Spleen (tissue), 13 donors: Measurements from ENCODE around the gene TOPAZ1. TPM values are rescaled to one million over a fixed set of nuclear protein-coding genes. Genes with fewer than 3 reads are reported as not detected.
A peak's percentile ranks its signal among the peaks of the same experiment; 100 is the strongest.

Experiments used
- DNase-seq: peaks from one replicate; pipeline ENCODE4 v3.0.0-alpha.2; 2020
- H3K27ac ChIP-seq, 8 donors: fragments of 200-600 bp; sonication (generic) in 7 of 8; 1 replicate in 4 of 8; 2 replicates in 4 of 8; pipeline versions ENCODE4 v1.5.0 to v1.8.0; 2016 to 2021; ENCODE audit warnings: inconsistent platforms in 4 of 8, mild to moderate bottlenecking in 4 of 8, moderate library complexity in 1 of 8
- H3K27me3 ChIP-seq, 7 donors: fragments of 200-600 bp; sonication (generic) in 6 of 7; replicated peaks in 1 of 7; 1 replicate in 4 of 7; 2 replicates in 3 of 7; pipeline versions ENCODE4 v1.5.0 to v1.8.0; 2016 to 2021; ENCODE audit warnings: inconsistent platforms in 3 of 7, mild to moderate bottlenecking in 1 of 7
- H3K36me3 ChIP-seq, 6 donors: fragments of 200-600 bp; sonication (generic) in 5 of 6; 1 replicate in 4 of 6; 2 replicates in 2 of 6; pipeline versions ENCODE4 v1.5.0 to v1.8.0; 2016 to 2021; ENCODE audit warnings: inconsistent platforms in 2 of 6
- H3K4me1 ChIP-seq, 6 donors: fragments of 200-600 bp; sonication (generic) in 5 of 6; 1 replicate in 3 of 6; 2 replicates in 3 of 6; pipeline versions ENCODE4 v1.5.0 to v1.8.0; 2016 to 2021; ENCODE audit warnings: inconsistent platforms in 3 of 6
- H3K4me3 ChIP-seq, 8 donors: fragments of 200-600 bp; sonication (generic) in 7 of 8; 1 replicate in 4 of 8; 2 replicates in 4 of 8; pipeline versions ENCODE4 v1.5.0 to v1.8.0; 2016 to 2021; ENCODE audit warnings: inconsistent platforms in 4 of 8, mild to moderate bottlenecking in 4 of 8, moderate library complexity in 2 of 8
- H3K9me3 ChIP-seq, 8 donors: fragments of 200-600 bp; sonication (generic) in 7 of 8; 1 replicate in 4 of 8; 2 replicates in 4 of 8; pipeline versions ENCODE4 v1.5.0 to v1.8.0; 2016 to 2021; ENCODE audit warnings: inconsistent platforms in 4 of 8
- CTCF ChIP-seq, 11 experiments: fragments of 200-600 bp in 7 of 11; fragments of 450-650 bp in 4 of 11; sonication (generic) in 4 of 11; IDR thresholded peaks in 8 of 11; conservative IDR thresholded peaks in 3 of 11; 1 replicate in 7 of 11; 2 replicates in 4 of 11; pipeline versions ENCODE4 v1.4.0 to v1.8.0; 2016 to 2021; ENCODE audit warnings: antibody characterized with exemption in 11 of 11, inconsistent platforms in 4 of 11, mild to moderate bottlenecking in 1 of 11
- POLR2A ChIP-seq, 3 donors: fragments of 450-650 bp; IDR thresholded peaks; one replicate each; pipeline ENCODE4 v1.5.1; 2017; ENCODE audit warnings: antibody characterized with exemption in 3 of 3, mild to moderate bottlenecking in 1 of 3
- POLR2AphosphoS5 ChIP-seq, 3 donors: sonication (generic); formaldehyde crosslinking; IDR thresholded peaks; one replicate each; pipeline ENCODE4 v1.5.1; 2017; ENCODE audit warnings: antibody characterized with exemption in 3 of 3
- WGBS, 5 donors: extraction: QIAGEN DNeasy Blood & Tissue Kit in 3 of 5; methylation state at CpG; one replicate each; pipeline versions ENCODE4 v1.1.5 to v1.1.7; 2013 to 2018; 5-methylcytosine and 5-hydroxymethylcytosine counted together
- intact Hi-C: fragments of 100-400 bp; cut with DNase I; formaldehyde crosslinking; loops from one replicate; pipeline ENCODE4 v1.15.0; 2023; ENCODE audit warnings: low total_unique reads
- long read RNA-seq, 2 donors: transcript quantifications; one replicate each; lab custom pipeline, GENCODE V29; 2026
- polyA plus RNA-seq, 3 donors: library from polyadenylated mRNA; stranded (reverse); fragments of 200-250 nt; gene quantifications; one replicate each; pipeline ENCODE4 v1.2.1, GENCODE V29; 2013
- total RNA-seq, 7 donors: library from RNA; depleted of rRNA in 3 of 7; stranded (reverse); fragments of >200 nt in 3 of 7; fragmentation: NEBNext Ultra II Directional in 4 of 7; extraction: Animal tissue kit (Norgen Biotek cat#: 25700) in 4 of 7; gene quantifications; one replicate each; pipeline versions ENCODE4 v1.1.0 to v1.2.1, GENCODE V29; 2016 to 2021
- donor health status: healthy with polysubstance abuse.
- donor health status: DM: no; HTN: no; CAD: no; lungs with moderate emphysema.
- donor health status: DM: no; HTN: no; CAD: no.
- donor health status: Bipolar disorder and iron deficiency.
- donor health status: healthy.
- donor health status: DM: no; HTN: no; CAD: no.
- donor health status: DM: yes; HTN: yes; CAD: no.

The TOPAZ1 gene
- not detected for total RNA-seq
- not detected for polyA plus RNA-seq
- long read RNA-seq, donor 1, result 0 reads
- long read RNA-seq, donor 2, result 0 reads

- Histone ChIP-seq H3K4me1 (no peaks in the 10 kb centered on the region), H3K27ac (no peak within 1 kb of the TSS), H3K9me3 (peaks cover 0 to 13% (median under 1%) of the 10 kb centered on the region in 8 donors), H3K27me3 (peaks cover 0 to 70% (median 17%) of the 10 kb centered on the region in 7 donors), H3K4me3 (no peak within 1 kb of the TSS), H3K36me3 (no peaks in the 10 kb centered on the region)
- 95 to 98% (median 96%) methylated on average over 24 to 35 of the region's 35 CpGs for WGBS, 5 donors
- no peak for DNase-seq
- no peak for TF ChIP-seq POLR2AphosphoS5 (IDR thresholded peaks at IDR 0.05)
- intact Hi-C loops, result no loop called here
Observed at GRCh38 chr3:44241706-44242105, at the start of gene TOPAZ1. TOPAZ1 (plus strand) TSS chr3:44241886; CDS start chr3:44242054, 168 bp downstream.

- no peak overlapping the region for H3K4me3 ChIP-seq
- peaks cover 0 to 26% (median 0%) of the 10 kb centered on the region in 7 donors for H3K27me3 ChIP-seq
- no peaks in the 10 kb centered on the region for H3K9me3 ChIP-seq
- DNase-seq, result peak; percentile 79
- intact Hi-C loops, result loop anchor here (5.0 to 10.0 kb wide), 3 partner anchors 434 to 1244 kb away; no protein-coding TSS in a partner anchor
- TF ChIP-seq CTCF (IDR thresholded peaks at IDR 0.05 in 8 of 11, conservative IDR thresholded peaks at IDR 0.05 in 3 of 11) (peak; percentile 57 to 89 (median 82)), POLR2A (IDR thresholded peaks at IDR 0.05) (no peak), POLR2AphosphoS5 (IDR thresholded peaks at IDR 0.05) (no peak)
- no peaks in the 10 kb centered on the region for H3K36me3 ChIP-seq
- H3K4me1 ChIP-seq, result peaks cover 0 to 5% (median 0%) of the 10 kb centered on the region in 6 donors
- H3K27ac ChIP-seq, result no peak overlapping the region
- WGBS, 5 donors, result 15 to 20% (median 18%) methylated on average over 15 of the region's 15 CpGs
Observed at GRCh38 chr3:44198284-44199269, 43.1 kb upstream of the TOPAZ1 start.

GRCh38 chr3:44206261-44206660 lies 35.4 kb upstream of the TOPAZ1 start:
- no peak for DNase-seq
- Histone ChIP-seq H3K9me3 (no peaks in the 10 kb centered on the region), H3K27ac (no peak overlapping the region), H3K36me3 (no peaks in the 10 kb centered on the region), H3K4me1 (no peaks in the 10 kb centered on the region), H3K27me3 (peaks cover 0 to 56% (median 0%) of the 10 kb centered on the region in 7 donors), H3K4me3 (no peak overlapping the region)
- WGBS, 5 donors, result 66 to 82% (median 76%) methylated on average over 4 of the region's 4 CpGs
- intact Hi-C loops, result no loop called here
- TF ChIP-seq POLR2A (IDR thresholded peaks at IDR 0.05) (no peak), CTCF (IDR thresholded peaks at IDR 0.05 in 8 of 11, conservative IDR thresholded peaks at IDR 0.05 in 3 of 11) (no peak), POLR2AphosphoS5 (IDR thresholded peaks at IDR 0.05) (no peak)

GRCh38 chr3:44206862-44207652 lies 34.6 kb upstream of the TOPAZ1 start:
- H3K4me1 ChIP-seq, result no peaks in the 10 kb centered on the region
- H3K27me3 ChIP-seq, result peaks cover 0 to 52% (median 0%) of the 10 kb centered on the region in 7 donors
- no peak for DNase-seq
- no peak overlapping the region for H3K4me3 ChIP-seq
- no peak overlapping the region for H3K27ac ChIP-seq
- H3K9me3 ChIP-seq, result no peaks in the 10 kb centered on the region
- TF ChIP-seq POLR2A (IDR thresholded peaks at IDR 0.05) (no peak), CTCF (IDR thresholded peaks at IDR 0.05 in 8 of 11, conservative IDR thresholded peaks at IDR 0.05 in 3 of 11) (no peak), POLR2AphosphoS5 (IDR thresholded peaks at IDR 0.05) (no peak)
- no peaks in the 10 kb centered on the region for H3K36me3 ChIP-seq
- intact Hi-C loops, result no loop called here
- WGBS, 5 donors, result 64 to 83% (median 81%) methylated on average over 11 of the region's 11 CpGs
